IMR-90 (cell line): ENCODE results near the gene CADM2.

Experiments used
- CEBPB ChIP-seq: IDR thresholded peaks from 2 replicates; pipeline ENCODE4 v1.6.1; 2012; ENCODE audit warnings: low read depth, low read length, improper control_type of control experiment
- CTCF ChIP-seq: conservative IDR thresholded peaks from 2 replicates; pipeline ENCODE4 v1.5.1; 2012; ENCODE audit warnings: mild to moderate bottlenecking, low read depth, low read length, improper control_type of control experiment
- ELK1 ChIP-seq: fragments of 150-350 bp; IDR thresholded peaks from 2 replicates; pipeline ENCODE4 v1.6.1; 2016; ENCODE audit warnings: low read depth, mild to moderate bottlenecking, low read length, moderate library complexity, borderline replicate concordance
- MAZ ChIP-seq: IDR thresholded peaks from 2 replicates; pipeline ENCODE4 v1.6.1; 2012; ENCODE audit warnings: low read depth, mild to moderate bottlenecking, low read length, improper control_type of control experiment, moderate library complexity, borderline replicate concordance
- RAD21 ChIP-seq: IDR thresholded peaks from 2 replicates; pipeline ENCODE4 v1.6.1; 2012; ENCODE audit warnings: low read length, improper control_type of control experiment
- RFX5 ChIP-seq: IDR thresholded peaks from 2 replicates; pipeline ENCODE4 v1.8.0; 2012; ENCODE audit warnings: low read depth, mild to moderate bottlenecking, low read length, moderate library complexity
- USF2 ChIP-seq: fragments of 150-350 bp; IDR thresholded peaks from 2 replicates; pipeline ENCODE4 v1.6.1; 2017; ENCODE audit warnings: mild to moderate bottlenecking, antibody characterized with exemption, low read length, low read depth

- TF ChIP-seq RAD21 (no peak), CTCF (no peak), ELK1 (no peak), MAZ (no peak), USF2 (no peak), CEBPB (no peak), RFX5 (no peak)
These were observed 944.6 kb downstream of the CADM2 start for GRCh38 chr3:85903434-85903833.
